K562 (cell line): ENCODE results near the gene SNRPB. TPM values are rescaled to one million over a fixed set of nuclear protein-coding genes. Genes with fewer than 3 reads are reported as not detected.
A peak's percentile ranks its signal among the peaks of the same experiment; 100 is the strongest.

ENCODE experiments used
- ATAC-seq: fragments of 200-7000 bp; cut with Tn5 transposase; 3 replicates; pipeline ENCODE4 v1.9.1; 2020; ENCODE audit warnings: moderate library complexity
- BruUV-seq: library from RNA; stranded (reverse); fragments of 400-500 nt; replicated peaks from 2 replicates; lab custom pipeline; 2021; lab: Mats Ljungman, UMichigan
- CTCF ChIA-PET: fragments of 300-600 bp; formaldehyde crosslinking; extraction: SDS; loops from one replicate; lab custom pipeline; 2021; ENCODE audit warnings: low intra/inter-chr PET ratio; lab: Yijun Ruan, JAX
- POLR2A ChIA-PET: fragments of 300-600, 350-650 bp; sonication (Branson Sonifier 250); formaldehyde crosslinking; extraction: SDS; loops from one replicate; lab custom pipeline; 2021; ENCODE audit warnings: antibody characterized with exemption, inconsistent platforms; lab: Yijun Ruan, JAX
- DNase-seq, 4 experiments: peaks; one replicate each; pipeline versions ENCODE4 v3.0.0 to v3.0.0-alpha.2; 2011 to 2018; ENCODE audit warnings: low spot score in 3 of 4, mixed read lengths in 3 of 4; ENCODE audit errors: extremely low read depth in 1 of 4
- FAIRE-seq: peaks from 2 replicates; lab custom pipeline; 2011; peaks lifted over from hg19 to GRCh38; lab: Jason Lieb, UNC
- H2AFZ ChIP-seq: 2 replicates; pipeline ENCODE4 v1.6.0; 2011; ENCODE audit warnings: low read depth, low read length, control low read depth, inconsistent platforms
- H3K27ac ChIP-seq: fragments of 200-600 bp; 3 replicates; pipeline ENCODE4 v1.8.0; 2011; ENCODE audit warnings: low read depth, mild to moderate bottlenecking, control low read depth, inconsistent platforms, low read length, moderate library complexity, mixed read lengths; ENCODE audit errors: extremely low read depth
- H3K27me3 ChIP-seq, 2 experiments: fragments of 300-600 bp in 1 of 2; 2 replicates in 1 of 2; 3 replicates in 1 of 2; pipeline versions ENCODE4 v1.6.0 to v1.8.0; 2011; ENCODE audit warnings: inconsistent platforms in 2 of 2, low read length in 2 of 2, mild to moderate bottlenecking in 1 of 2, mixed read lengths in 1 of 2, moderate library complexity in 1 of 2; ENCODE audit not compliant: control insufficient read depth in 2 of 2, insufficient read depth in 2 of 2
- H3K36me3 ChIP-seq: fragments of 300-600 bp; 3 replicates; pipeline ENCODE4 v1.8.0; 2011; ENCODE audit warnings: mild to moderate bottlenecking, low read length, inconsistent platforms; ENCODE audit not compliant: control insufficient read depth, insufficient read depth
- H3K4me1 ChIP-seq, 2 experiments: fragments of 200-600 bp in 1 of 2; replicated peaks in 1 of 2; 2 replicates in 1 of 2; 3 replicates in 1 of 2; pipeline versions ENCODE4 v1.5.1 to v1.8.0; 2011; ENCODE audit warnings: inconsistent platforms in 2 of 2, low read length in 2 of 2, mild to moderate bottlenecking in 1 of 2, mixed read lengths in 1 of 2, moderate library complexity in 1 of 2; ENCODE audit not compliant: control insufficient read depth in 2 of 2, insufficient read depth in 2 of 2
- H3K4me2 ChIP-seq: 2 replicates; pipeline ENCODE4 v1.6.1; 2011; ENCODE audit warnings: low read length, control low read depth, inconsistent platforms, mixed read lengths; ENCODE audit not compliant: insufficient read depth
- H3K4me3 ChIP-seq: fragments of 200-600 bp; sonication (generic), shearing (Covaris generic); 2 replicates; pipeline ENCODE4 v1.5.1; 2016; ENCODE audit warnings: control low read depth, inconsistent platforms
- H3K79me2 ChIP-seq: fragments of 200-600 bp; 3 replicates; pipeline ENCODE4 v1.8.0; 2011; ENCODE audit warnings: low read length, inconsistent platforms; ENCODE audit not compliant: control insufficient read depth, insufficient read depth
- H3K9ac ChIP-seq, 2 experiments: 2 replicates each; pipeline versions ENCODE4 v1.6.0 to v1.6.1; 2011; ENCODE audit warnings: low read depth in 2 of 2, low read length in 2 of 2, control low read depth in 1 of 2, inconsistent platforms in 1 of 2, mild to moderate bottlenecking in 1 of 2, mixed read lengths in 1 of 2; ENCODE audit not compliant: insufficient read depth in 1 of 2
- H3K9me1 ChIP-seq: one replicate; pipeline ENCODE4 v1.6.0; 2011; ENCODE audit warnings: inconsistent platforms, mild to moderate bottlenecking, low read length, moderate library complexity; ENCODE audit not compliant: control insufficient read depth, insufficient read depth
- H3K9me3 ChIP-seq: replicated peaks from 2 replicates; pipeline ENCODE4 v1.5.1; 2011; ENCODE audit warnings: low read depth, low read length, inconsistent platforms; ENCODE audit not compliant: control insufficient read depth, insufficient read depth
- H4K20me1 ChIP-seq: replicated peaks from 2 replicates; pipeline ENCODE4 v1.6.1; 2011; ENCODE audit warnings: low read length, inconsistent platforms, mixed read lengths; ENCODE audit not compliant: control insufficient read depth, insufficient read depth
- ETS2 ChIP-seq: IDR thresholded peaks from 2 replicates; pipeline ENCODE4 v1.6.1; 2016; ENCODE audit warnings: borderline replicate concordance, missing genetic modification characterization, mild to moderate bottlenecking, moderate library complexity, missing compliant biosample characterization; ENCODE audit not compliant: poor library complexity, severe bottlenecking
- GATAD2A ChIP-seq: fragments of 450-650 bp; IDR thresholded peaks from 2 replicates; pipeline ENCODE4 v1.6.1; 2017
- HOMEZ ChIP-seq: fragments of 250-450 bp; sonication (Bioruptor Pico); IDR thresholded peaks from 2 replicates; pipeline ENCODE4 v1.4.0; 2020; ENCODE audit warnings: mild to moderate bottlenecking, moderate library complexity
- NFE2L1 ChIP-seq: fragments of 450-650 bp; IDR thresholded peaks from 2 replicates; pipeline ENCODE4 v1.6.1; 2016; ENCODE audit warnings: missing genetic modification characterization, low read depth, mild to moderate bottlenecking, missing compliant biosample characterization, moderate library complexity, borderline replicate concordance
- ZNF431 ChIP-seq: sonication (generic); formaldehyde crosslinking; IDR thresholded peaks from 2 replicates; pipeline ENCODE4 v1.8.0; 2022; ENCODE audit warnings: mild to moderate bottlenecking, missing genetic modification reagents
- WGBS: fragments of 100-300 bp; shearing (Covaris generic); methylation state at CpG from one replicate; pipeline ENCODE4 v1.1.6; 2016; ENCODE audit warnings: low coverage, mixed read lengths; ENCODE audit not compliant: insufficient coverage; ENCODE audit errors: missing lambda C conversion rate; 5-methylcytosine and 5-hydroxymethylcytosine counted together
- in situ Hi-C: fragments of 300-500 bp; cut with MboI; formaldehyde crosslinking; loops from 4 replicates; pipeline ENCODE4 v1.15.0; 2018; ENCODE audit warnings: inconsistent platforms, mixed read lengths
- intact Hi-C: fragments of 100-400 bp; cut with micrococcal nuclease; formaldehyde crosslinking; loops from 2 replicates; pipeline ENCODE4 v1.14.2; 2022
- polyA plus RNA-seq, 8 experiments: library from polyadenylated mRNA; depleted of rRNA in 4 of 8; stranded (reverse) in 5 of 8; unstranded in 3 of 8; fragments of >200 nt; fragmentation: Nextera tagmentation in 2 of 8; fragmentation: Illumina TruSeq in 1 of 8; extraction: Ambion mirVana in 2 of 8; extraction: Trizol in 1 of 8; gene quantifications; 2 replicates each; pipeline versions ENCODE4 v1.2.1 to v1.2.3, GENCODE V29; 2011 to 2014; ENCODE audit warnings: inconsistent platforms in 1 of 8, missing spikeins in 1 of 8
- total RNA-seq, 7 experiments: library from RNA; depleted of rRNA in 6 of 7; stranded (reverse); fragments of >200 nt in 6 of 7; fragmentation: Illumina TruSeq in 2 of 7; extraction: Trizol in 2 of 7; gene quantifications; 2 replicates each; pipeline versions ENCODE4 v1.2.1 to v1.2.3, GENCODE V29; 2011 to 2021; ENCODE audit warnings: low replicate concordance in 1 of 7

SNRPB gene
- total and polyA plus RNA-seq, 9 of the 15 experiments (the other 6 are each of a cell fraction or from before 2014, with no cell fraction given): 13.1 to 615 (median 266) TPM

GRCh38 chr20:2476742-2477615 is 6.4 kb upstream of the SNRPB start (continued):
- TF ChIP-seq HOMEZ (CRISPR knock-in tag): no peak

GRCh38 chr20:2475850-2476741 is 5.5 kb upstream of the SNRPB start:
- FAIRE-seq (no peak), DNase-seq (no peak), ATAC-seq (no peak)
- POLR2A ChIA-PET: interaction anchor here (0.8 to 1.4 kb wide), 2 partner anchors 7 to 10 kb away, joined by 3 to 5 read pairs; no protein-coding TSS in a partner anchor
- in situ Hi-C loops (no loop called here), intact Hi-C loops (no loop called here)
- H3K79me2 ChIP-seq: no peaks in the 10 kb centered on the region
- peak overlapping the region in 1 of 2 experiments; percentile 35; a peak in 1 of 4 replicates for H3K9ac ChIP-seq
- no peaks in the 10 kb centered on the region for H3K4me1 ChIP-seq
- H3K4me2 ChIP-seq: no peak overlapping the region
- no peak for TF ChIP-seq ZNF431 (CRISPR knock-in tag)
- TF ChIP-seq NFE2L1: no peak
- no peak for TF ChIP-seq GATAD2A
- TF ChIP-seq ETS2 (tag): no peak
- H3K36me3 ChIP-seq: no peaks in the 10 kb centered on the region; the same call in 2 of the 3 replicates
- no peak overlapping the region for H2AFZ ChIP-seq
- H3K9me3 ChIP-seq: no peaks in the 10 kb centered on the region
- H3K27ac ChIP-seq: no peak overlapping the region
- 81% methylated on average over 7 of the region's 9 CpGs for WGBS
- BruUV-seq: no TSS peak
- no peaks in the 10 kb centered on the region for H3K9me1 ChIP-seq
- CTCF ChIA-PET: no interaction called here
- H3K4me3 ChIP-seq: no peak overlapping the region
- no peaks in the 10 kb centered on the region for H4K20me1 ChIP-seq
- H3K27me3 ChIP-seq: no peaks in the 10 kb centered on the region
